HG02885 (cell line): Measurements from ENCODE around the gene LDLRAD4.

Experiments
- ATAC-seq: cut with Tn5 transposase; IDR thresholded peaks from one replicate; pipeline ENCODE4 v1.9.1; 2021; ENCODE audit warnings: mild to moderate bottlenecking; ENCODE audit not compliant: unreplicated experiment, poor library complexity

LDLRAD4 gene

GRCh38 chr18:13572148-13572547 lies 353.6 kb downstream of the LDLRAD4 start:
- ATAC-seq = no peak

DNA sequence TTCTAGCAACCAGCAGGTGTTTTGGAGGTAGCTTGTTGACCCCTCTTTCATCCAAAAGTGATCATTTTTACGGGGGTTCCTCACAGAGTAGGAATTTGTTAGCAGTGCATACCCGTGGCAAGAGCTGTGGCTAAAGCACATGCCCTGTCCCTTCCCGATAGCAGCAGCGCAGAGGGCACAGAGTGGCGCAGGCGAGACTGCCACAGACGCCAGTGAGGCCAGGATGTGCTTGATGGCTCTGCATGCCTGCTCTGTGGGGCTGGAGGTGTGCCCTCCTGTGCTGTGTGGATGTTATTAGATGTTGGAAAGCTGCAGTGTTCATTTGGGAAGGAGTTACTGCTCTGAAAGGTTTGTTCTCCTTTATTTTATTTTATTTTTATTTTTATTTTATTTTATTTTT lies 354.2 kb downstream of the LDLRAD4 start:
- no peak for ATAC-seq

- no peak for ATAC-seq
Measured at GRCh38 chr18:13573750-13574149, 355.2 kb downstream of the LDLRAD4 start.

DNA sequence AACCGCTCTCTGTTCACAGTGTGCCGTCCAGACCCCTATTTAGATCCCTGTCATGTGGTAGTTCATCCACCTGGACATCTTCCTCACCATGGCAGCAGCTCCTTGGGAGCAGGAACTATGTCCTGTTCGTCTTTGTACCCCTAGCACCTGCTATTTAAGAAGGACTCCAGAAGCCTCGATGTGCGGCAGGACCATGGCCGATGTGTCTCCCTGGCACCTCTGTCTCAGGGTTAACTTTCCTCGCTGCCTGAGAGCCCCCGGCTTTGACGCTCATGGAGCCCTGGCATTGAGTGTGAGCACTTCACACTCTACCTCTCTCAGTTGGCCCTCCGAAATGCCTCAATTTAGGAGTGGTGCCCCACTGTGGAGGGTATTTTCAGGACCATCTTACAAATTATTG lies 355.8 kb downstream of the LDLRAD4 start:
- no peak for ATAC-seq

DNA sequence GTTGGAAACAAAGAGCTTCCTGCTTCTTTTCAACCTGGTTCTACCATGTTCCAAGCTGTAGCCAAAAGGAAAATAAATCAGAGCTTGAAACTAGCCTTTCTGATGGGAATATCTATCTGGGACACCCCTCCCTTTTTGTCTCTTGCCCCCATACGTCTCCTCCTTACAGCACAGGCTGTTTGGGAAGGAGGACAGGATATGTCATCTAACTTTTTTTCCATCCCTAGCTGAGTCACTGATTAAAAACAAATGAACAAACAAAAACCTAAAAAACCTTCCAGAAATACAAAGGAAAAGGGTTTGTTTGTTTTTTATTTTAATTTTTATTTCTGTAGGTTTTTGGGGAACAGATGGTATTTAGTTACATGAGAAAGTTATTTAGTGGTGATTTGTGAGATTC lies 356.2 kb downstream of the LDLRAD4 start:
- ATAC-seq = no peak

DNA sequence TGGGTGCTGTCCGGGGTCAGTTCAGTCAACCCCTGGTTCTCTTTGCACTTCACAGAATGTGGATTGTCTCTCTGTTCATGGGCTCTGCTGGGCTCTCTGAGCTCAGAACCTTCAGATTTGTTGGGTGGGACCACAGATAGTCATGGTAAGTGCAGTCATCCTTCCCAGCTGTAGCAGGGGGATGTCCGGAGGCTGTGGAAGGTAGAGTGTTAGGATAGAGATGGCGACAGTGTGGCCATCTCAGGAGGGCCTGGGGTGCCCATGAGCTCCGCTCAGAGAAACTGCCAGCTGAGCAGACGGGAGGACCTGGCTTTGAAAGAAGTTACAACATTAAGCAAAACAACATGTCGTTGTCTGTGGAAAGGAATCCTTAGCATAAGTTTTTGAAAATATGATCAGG lies 358.0 kb downstream of the LDLRAD4 start:
- ATAC-seq = peak; percentile 29

- peak; percentile 91 for ATAC-seq
Measured at GRCh38 chr18:13577091-13577697, 358.6 kb downstream of the LDLRAD4 start.

DNA sequence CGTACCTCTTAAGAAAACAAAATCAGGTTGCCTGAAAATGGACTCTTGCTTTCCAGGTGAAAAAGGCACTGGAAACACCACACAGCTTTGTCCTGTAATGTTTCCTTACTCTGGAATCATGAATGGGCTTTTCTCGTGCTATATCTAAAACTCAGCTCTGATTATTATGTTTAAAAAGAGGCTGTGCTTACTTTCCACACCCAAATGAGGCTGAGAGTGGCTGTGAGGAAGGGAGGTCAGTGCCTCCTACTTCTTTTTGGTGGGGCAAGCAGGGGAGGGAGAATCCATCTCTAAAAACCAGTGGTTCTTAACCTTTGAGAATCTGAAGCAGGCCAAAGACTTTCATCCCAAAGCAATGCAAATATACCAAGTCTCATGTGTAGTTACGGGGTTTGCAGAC lies 359.2 kb downstream of the LDLRAD4 start:
- no peak for ATAC-seq

DNA sequence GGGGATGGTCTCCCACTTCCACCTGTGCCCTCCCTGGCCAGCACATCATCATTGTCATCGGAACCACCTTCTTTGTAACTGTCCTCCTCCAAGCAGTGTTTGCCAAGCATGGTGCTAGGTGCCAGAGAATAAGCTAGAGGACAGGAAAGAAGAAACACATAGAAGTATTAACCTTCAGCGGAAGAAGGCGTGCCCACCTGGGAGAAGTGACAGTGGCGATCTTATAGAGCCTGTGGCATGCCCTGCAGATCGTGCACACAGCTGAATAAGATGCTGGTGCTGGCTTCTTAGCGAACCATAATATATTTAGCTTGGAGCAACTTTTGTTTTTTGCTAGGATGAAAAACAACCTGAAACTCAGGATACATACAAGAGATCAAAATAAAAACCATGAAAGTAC lies 359.8 kb downstream of the LDLRAD4 start:
- ATAC-seq = no peak

- ATAC-seq = no peak
Measured at GRCh38 chr18:13579874-13580273, 361.3 kb downstream of the LDLRAD4 start.

DNA sequence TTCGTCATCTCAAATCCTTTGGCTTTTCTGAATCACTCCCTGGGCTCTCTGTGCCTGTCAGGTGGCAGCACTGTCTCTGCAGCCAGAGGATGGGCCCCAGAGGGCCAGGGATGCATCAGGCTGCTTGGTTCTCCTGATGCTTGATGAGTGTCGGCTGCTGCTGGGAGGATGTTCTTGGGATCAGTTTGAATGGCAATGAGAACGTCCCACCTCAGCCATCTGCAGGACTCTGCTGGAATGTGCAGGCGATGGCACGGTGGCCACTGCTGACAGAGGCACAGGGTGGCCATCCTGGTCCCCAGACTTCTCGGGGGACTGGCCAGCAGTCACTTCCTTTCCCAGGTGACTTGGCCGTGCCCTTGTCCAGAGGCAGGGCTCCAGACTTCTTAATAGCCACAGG lies 361.8 kb downstream of the LDLRAD4 start:
- no peak for ATAC-seq

GRCh38 chr18:13580991-13581390 lies 362.4 kb downstream of the LDLRAD4 start:
- ATAC-seq = no peak

DNA sequence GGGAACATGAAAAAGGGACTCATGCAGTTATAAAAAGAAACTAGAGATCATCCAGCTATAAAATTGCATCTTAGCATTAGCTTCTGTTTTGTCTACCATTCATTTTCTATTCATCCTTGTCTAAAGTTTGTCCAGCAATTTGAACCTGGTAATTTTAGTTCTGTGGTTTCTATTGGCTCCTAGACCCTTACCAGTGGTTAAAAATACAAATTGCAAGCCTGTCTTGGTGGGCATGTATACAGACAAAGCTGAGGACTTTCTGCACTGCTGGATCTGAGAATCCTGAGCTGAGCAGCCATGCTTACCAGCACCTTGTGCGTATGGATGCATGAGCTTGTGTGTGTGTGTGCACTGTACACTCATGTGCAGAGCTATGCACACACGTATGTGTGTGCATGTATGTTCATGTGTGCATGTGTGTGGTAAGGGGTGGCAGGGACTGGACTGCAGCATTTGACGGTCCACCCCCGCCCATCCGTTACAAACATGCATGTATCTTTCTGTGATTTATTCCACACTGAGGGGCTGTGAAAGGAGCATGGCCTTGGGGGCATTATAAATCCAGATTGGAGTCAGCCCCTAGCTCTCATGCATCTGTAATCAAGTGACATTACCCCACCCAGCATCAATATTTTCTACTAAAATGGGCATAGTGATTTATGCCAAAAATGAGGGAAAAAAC lies 363.1 kb downstream of the LDLRAD4 start:
- no peak for ATAC-seq

- no peak for ATAC-seq
Measured at GRCh38 chr18:13582178-13582670, 363.7 kb downstream of the LDLRAD4 start.

DNA sequence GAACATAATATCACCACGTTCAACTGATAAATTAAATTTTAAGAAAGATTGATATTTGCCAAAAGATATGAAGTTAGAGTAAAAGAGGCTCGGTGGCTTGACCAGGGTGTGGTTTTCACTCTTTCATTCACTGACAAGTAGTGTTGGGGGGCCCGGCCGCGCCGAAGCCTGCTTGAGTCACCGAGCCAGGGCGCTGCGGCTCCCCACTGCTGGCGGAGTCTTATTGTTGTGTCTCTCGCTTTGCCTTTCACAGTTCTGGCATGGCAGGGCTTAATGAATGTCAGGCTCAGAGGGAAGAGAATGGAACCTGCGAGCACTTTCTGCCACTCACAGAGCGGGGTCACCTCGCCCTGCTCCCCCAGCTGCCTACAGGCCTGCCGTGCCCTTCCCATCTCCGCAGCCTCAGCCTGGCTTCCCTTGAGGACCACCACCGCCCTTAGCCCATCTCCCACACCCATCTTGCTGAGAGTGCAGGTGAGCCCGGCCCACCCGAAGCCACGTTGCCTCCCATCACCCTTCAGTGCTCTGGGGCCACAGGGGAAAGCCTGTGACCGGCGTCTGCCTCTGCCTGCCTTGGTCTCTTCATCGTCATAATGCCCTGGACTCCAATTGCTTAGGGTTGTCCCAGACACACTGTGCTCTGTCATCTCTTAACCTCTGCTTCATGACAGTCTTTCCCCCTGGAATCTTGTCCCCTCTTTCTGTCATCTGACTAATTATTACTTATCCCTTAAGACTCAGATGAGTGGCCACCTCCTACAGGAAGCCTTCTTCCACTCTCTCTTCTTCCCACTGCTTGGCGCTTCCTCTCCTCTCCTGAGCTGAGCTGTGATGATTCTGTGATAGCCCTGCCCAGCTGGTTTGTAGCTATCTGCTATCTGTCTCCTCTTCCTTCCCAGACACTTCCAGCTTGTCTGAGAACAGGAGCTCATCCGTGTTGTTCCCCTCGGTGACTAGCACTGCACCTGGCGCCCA lies 365.3 kb downstream of the LDLRAD4 start:
- ATAC-seq = no peak

DNA sequence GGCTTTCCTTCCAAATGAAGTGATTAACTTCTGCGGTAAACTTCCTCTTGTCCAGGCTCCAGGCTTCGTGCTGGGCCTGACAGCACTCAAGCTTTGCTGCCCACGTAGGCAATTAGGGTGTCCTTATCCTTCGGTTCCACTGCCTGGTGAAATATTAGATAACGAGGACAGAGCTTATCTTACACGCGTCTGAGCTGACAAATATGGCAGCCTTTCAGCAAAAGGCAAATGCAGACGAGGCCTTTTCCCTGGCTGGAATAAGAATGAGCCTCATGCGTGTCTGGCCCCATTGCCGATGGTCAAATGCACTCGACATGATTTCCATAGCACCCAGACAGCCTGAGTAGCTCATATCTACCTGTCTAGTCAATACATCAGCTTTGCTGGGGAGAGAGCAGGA lies 366.3 kb downstream of the LDLRAD4 start:
- no peak for ATAC-seq

- no peak for ATAC-seq
Measured at GRCh38 chr18:13585379-13586153, 367.0 kb downstream of the LDLRAD4 start.

DNA sequence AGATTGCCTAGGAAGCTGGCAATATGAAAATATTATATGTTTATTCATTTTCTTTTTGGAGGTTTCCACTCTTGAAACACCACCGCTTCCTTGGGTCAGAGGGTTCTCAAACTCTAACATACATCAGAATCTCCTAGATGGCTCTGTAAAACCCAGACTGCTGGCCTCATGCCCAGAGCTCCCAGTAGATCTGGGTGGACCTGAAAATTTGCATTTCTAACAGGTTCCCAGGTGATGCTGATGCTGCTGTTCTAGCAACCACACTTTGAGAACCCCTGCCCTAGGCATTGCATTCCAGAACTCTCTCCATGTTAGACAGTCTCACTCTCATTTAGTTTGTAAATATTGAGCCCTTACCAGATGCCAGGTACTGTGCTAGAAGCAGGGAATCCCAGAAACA lies 368.4 kb downstream of the LDLRAD4 start:
- no peak for ATAC-seq

GRCh38 chr18:13587477-13587876 lies 368.9 kb downstream of the LDLRAD4 start:
- no peak for ATAC-seq

GRCh38 chr18:13587937-13588336 lies 369.4 kb downstream of the LDLRAD4 start:
- ATAC-seq = no peak
